CD4-positive, alpha-beta T cell treated with Interleukin-17A for 4 hours (primary cell): ENCODE data around the gene POLG.
"Not testable (repeated sequence)": the region's sequence is repeated elsewhere in the genome, so short reads cannot be mapped to it uniquely, and the experiment has no call there.

ENCODE experiments used
- DNase-seq: peaks from one replicate; pipeline ENCODE4 v3.0.0-alpha.2; 2020; ENCODE audit warnings: mixed read lengths

POLG gene

GRCh38 chr15:89277281-89277680 lies 57.3 kb downstream of the POLG start:
- not testable (repeated sequence) for DNase-seq
